Body of pancreas (tissue), 4 donors: ENCODE results near the gene CPNE2.

Experiments used
- POLR2A ChIP-seq, 3 donors: fragments of 450-650 bp; IDR thresholded peaks; one replicate each; pipeline ENCODE4 v1.6.1; 2016; ENCODE audit warnings: antibody characterized with exemption in 3 of 3, mild to moderate bottlenecking in 2 of 3
- TF ChIP-seq, protein P1 (sequence below), 7 experiments: fragments of 450-650 bp in 4 of 7; fragments of 200-600 bp in 3 of 7; sonication (generic) in 3 of 7; IDR thresholded peaks; one replicate each; pipeline ENCODE4 v1.5.1; 2016 to 2019; ENCODE audit warnings: antibody characterized with exemption in 7 of 7

DNA sequence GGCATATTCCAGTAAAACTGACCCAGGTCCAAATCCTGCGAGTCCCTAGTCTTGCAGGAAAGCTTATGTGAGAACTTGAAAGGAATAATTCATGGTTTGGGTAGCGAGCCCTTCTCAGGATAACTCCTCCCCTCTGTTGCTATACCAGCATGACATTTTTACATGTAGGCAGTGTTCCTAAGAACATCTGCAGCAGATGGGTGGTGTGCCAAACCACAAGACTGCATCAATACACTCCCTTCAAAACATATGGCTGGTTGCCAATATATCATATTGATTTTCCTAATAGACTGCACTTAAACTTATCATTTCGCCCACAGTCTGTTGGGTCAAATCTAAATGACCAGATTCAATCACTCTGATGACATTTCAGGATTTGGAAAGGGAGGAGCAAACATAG is 73.6 kb downstream of the CPNE2 start:
- TF ChIP-seq, protein P1, sequence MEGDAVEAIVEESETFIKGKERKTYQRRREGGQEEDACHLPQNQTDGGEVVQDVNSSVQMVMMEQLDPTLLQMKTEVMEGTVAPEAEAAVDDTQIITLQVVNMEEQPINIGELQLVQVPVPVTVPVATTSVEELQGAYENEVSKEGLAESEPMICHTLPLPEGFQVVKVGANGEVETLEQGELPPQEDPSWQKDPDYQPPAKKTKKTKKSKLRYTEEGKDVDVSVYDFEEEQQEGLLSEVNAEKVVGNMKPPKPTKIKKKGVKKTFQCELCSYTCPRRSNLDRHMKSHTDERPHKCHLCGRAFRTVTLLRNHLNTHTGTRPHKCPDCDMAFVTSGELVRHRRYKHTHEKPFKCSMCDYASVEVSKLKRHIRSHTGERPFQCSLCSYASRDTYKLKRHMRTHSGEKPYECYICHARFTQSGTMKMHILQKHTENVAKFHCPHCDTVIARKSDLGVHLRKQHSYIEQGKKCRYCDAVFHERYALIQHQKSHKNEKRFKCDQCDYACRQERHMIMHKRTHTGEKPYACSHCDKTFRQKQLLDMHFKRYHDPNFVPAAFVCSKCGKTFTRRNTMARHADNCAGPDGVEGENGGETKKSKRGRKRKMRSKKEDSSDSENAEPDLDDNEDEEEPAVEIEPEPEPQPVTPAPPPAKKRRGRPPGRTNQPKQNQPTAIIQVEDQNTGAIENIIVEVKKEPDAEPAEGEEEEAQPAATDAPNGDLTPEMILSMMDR (IDR thresholded peaks at IDR 0.05), result no peak
- no peak for TF ChIP-seq POLR2A (IDR thresholded peaks at IDR 0.05)
